ENCODE data around the gene PDZK1.
"Not testable (repeated sequence)": the region's sequence is repeated elsewhere in the genome, so short reads cannot be mapped to it uniquely, and the experiment has no call there.

Gene PDZK1

DNA sequence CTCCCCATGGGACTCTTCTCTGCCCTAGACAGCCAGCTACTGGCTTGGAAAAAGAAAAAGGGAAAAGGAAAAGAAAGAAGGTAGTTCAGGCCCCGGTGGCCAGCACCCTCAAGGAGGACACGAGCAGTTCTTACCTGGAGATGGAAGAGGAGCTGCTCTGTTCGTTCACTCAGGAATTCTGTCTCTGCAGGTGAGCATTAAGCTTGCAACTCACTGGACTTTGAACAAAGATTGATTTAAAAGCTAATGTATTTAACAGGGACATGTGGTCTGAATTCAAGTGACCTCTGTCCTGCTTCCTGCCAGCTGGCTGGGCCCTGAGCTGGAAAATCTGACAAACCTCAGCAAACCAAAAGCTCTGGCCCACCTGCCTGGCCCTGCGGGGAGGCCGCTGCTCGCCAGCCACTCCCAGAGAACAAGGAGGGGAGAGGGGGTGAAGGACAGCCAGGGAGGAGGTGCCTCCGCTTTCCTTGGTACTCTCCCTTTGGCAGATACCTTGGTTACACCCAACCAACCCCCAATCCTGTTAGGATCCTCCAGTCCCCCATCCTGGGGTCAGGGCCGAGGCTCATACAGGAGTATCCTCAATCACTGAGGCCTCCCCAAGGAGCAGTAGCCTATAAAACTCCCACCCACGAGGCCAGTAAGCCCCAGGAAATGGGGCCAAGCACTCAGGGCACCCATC lies at the start of gene PDZK1:
Gene PDZK1, minus strand, starts transcription at position 186 of the 685 bp plus-strand sequence. CDS start 19,347 bp downstream, outside the sequence.
- no peak for DNase-seq

DNA sequence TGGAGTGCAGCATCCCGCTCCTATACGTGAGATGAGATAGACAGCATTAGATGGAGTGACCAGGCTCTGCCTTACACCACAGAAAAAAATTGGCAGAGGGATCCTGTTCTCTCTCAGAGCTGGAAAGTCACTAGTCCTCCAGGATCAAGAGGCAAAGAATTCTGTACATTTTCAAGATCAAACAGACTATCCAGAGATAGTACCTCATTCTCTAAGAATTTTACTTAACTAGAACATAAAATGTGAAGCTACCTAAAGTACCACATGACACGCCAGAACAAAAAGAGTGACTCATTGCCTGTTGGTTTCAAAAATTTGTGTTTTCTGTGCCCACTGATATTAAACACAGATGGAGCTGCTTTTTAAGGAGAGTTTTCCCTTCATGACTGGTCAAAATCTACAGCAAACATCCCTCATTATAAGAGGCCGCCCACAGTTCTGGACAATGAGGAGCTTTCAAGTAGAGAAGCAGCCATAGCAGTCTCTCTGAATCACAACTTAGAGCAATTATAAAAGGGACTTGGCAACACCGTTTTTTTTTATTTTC lies 44.4 kb upstream of the PDZK1 start:
- DNase-seq: no peak

DNA sequence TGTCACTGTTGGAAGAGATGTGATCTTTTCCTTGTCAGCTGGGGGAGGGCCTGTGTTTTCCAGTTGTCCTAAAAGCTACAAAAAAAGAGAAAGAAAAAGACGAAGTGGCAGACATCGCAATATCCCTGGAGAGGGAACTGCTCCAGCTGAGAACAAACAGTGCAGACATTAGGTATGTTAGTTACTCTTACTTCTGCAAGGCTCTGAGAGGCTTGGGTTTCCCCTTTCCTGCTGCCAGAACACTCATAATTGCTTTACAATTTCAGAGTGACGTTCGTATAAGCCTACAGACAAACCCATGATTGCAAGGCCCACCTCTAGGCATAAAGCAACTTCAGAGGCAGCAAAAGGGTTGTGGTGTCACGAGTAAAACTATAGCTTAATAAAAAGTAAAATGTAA lies 43.3 kb upstream of the PDZK1 start:
- DNase-seq: no peak

DNA sequence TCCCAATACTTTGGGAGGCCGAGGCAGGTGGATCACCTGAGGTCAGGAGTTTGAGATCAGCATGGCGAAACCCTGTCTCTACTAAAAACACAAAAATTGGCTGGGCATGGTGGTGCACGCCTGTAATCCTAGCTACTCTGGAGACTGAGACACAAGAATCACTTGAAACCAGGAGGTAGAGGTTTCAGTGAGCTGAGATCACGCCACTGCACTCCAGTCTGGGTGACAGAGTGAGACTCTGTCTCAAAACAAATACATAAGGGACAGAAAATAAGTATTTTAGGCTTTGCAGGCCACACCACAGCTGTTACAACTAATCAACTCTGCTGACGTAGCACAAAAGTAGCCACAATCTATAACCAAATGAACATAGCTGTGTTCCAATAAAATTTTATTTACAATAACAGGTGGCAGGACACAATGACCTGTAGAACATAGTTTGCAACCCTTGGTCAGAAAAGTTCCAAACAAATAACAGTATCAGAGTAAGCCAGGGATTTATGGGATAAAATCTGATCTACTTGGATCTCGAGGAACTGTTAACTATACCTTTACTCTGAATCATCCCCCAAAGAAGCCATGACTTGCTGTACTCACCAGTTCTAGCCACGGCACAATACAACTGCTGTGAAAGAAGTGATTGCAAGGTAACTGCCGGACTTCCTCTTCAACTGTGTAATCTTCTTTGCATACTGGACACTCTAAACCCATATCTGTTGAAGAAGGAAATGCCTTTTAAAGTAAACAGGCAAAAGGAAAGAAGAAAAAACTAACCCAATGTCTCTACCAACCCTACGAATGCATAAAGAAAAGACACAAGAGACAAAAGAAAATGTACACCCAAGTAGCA lies 40.5 kb upstream of the PDZK1 start:
- DNase-seq: no peak

GRCh38 chr1:145740269-145740668 lies 33.1 kb upstream of the PDZK1 start:
- DNase-seq: no peak

DNA sequence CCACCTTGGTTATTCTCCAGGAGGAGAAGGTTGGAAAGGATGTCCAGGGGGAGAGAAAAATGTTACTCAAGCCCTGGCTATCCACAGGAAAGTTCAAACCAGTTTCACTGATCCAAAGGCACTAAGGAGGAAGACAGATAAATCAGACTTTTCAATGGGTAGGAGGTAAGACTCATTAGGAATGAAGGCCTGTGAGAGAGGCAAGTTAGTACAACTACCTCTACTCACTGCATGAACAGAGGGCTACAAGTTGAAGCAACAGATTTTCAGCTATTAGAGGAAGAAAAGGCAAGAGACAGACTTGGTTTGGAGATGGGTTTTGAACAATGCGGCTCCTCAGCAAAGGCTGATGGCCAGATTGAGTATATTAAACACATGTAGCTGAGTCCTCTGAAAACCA lies 29.0 kb upstream of the PDZK1 start:
- DNase-seq: no peak

GRCh38 chr1:145730900-145731299 lies 23.7 kb upstream of the PDZK1 start:
- no peak for DNase-seq

GRCh38 chr1:145730467-145730866 lies 23.3 kb upstream of the PDZK1 start:
- no peak for DNase-seq

- no peak for DNase-seq
These were observed 22.7 kb upstream of the PDZK1 start for GRCh38 chr1:145729666-145730436.

DNA sequence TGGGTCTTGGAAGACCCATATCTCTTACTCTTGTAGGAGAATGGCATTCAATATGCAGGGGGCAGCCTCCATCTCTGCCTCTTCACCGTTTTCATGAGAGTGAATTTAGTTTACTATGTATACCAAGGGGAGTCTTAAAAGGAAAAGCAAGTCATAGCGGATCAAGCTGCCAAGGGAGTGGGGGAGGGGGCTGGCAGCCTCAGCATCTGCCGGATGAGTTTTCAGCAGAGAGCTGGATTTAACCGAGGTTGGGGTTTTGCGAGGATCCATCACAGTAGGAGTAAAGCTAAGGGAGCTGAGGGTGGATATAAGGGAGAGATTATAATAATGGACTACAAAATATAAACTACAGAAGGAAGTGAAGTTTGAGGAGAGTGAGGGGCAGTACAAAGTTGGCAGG lies 22.0 kb upstream of the PDZK1 start:
- peak; percentile 76 for DNase-seq

DNA sequence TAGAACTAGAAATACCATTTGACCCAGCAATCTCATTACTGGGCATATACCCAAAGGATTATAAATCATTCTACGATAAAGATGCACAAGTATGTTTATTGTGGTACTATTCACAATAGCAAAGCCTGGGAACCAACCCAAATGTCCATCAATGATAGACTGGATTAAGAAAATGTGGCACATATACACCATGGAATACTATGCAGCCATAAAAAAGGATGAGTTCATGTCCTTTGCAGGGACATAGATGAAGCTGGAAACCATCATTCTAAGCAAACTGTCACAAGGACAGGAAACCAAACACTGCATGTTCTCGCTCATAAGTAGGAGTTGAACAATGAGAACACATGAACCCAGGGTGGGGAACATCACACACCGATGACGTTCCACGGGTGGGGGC lies 19.0 kb upstream of the PDZK1 start:
- not testable (repeated sequence) for DNase-seq

DNA sequence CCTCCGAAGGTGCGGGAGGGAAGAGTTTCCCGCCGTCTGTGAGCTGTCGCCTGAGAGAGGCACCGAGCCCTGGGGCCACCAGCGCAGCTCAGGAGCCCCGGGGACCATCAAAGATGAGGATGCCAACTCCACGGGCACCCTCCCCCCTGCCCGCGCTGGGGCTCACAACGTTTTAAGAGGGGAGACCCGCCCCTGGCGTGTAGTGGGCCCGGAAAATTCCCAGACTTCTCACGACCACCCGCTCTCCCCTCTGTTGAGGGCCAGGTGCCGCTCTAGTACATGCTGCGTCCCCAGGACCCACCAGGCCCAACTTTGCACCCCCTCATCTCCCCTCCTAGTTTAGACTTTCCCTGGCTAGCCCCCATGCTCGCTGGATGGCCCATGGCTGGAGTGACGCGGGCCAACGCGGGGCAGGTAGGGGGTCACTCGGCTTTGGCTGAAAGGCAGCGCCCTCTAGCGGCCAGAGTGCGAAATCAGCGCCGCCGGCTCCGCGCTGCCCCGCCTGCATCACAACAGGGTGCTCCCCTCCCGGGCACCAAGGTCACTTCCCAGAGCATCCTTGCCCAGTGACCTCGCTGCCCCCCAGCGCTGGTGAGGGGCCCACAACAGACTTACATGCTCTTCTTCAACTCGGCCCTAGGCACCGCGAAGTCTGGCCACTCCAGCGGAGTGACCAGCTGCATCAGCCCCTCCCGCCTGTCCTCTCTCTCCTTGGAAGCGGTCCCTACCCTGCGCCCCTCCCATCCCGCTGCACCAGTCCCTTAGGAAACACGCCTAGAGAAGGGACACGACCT lies 13.9 kb upstream of the PDZK1 start:
- DNase-seq: peak; percentile 76

GRCh38 chr1:145720556-145720877 lies 13.3 kb upstream of the PDZK1 start:
- no peak for DNase-seq

- DNase-seq: no peak
These were observed 12.3 kb upstream of the PDZK1 start, which contains the start of gene CD160 for GRCh38 chr1:145719230-145720079. CD160 (plus strand) TSS chr1:145719499; CDS start chr1:145728328, 8,829 bp downstream.

- not testable (repeated sequence) for DNase-seq
These were observed 11.3 kb upstream of the PDZK1 start for GRCh38 chr1:145718465-145718864.

- DNase-seq: no peak
These were observed 10.7 kb upstream of the PDZK1 start for GRCh38 chr1:145717833-145718232.

DNA sequence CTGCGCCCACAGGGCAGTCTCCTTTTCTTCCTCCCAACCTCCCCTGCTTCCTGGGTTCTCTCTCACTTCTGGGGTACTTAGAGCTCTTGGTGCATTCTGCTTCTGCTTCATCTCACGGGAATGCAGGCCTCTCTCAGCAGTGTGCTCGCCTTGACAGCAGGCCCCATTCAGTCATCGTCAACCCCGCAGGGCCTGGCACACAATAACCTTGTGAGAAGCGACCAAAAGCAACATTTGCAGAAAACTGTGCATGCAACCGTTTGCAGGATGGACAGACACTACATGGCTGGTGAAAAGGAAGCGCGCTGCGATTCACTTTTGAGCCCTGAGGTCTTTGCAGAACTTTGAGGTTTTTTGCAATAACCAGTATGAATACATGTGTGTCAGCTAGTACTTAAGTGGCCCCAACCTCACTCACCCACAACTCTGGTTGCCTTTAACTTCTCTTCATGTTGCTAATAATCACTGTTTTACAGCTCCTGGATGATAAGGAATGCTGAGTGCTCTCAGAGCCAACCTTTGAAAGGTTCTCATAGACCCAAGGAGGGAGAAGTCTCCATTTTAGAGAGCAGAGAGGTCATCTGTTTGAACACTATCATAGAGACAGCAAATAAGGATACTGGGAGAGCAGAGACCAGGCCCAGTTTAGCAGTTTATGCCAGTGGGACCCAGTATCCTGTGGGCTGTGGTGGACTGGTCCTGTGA lies 9.6 kb upstream of the PDZK1 start:
- no peak for DNase-seq

DNA sequence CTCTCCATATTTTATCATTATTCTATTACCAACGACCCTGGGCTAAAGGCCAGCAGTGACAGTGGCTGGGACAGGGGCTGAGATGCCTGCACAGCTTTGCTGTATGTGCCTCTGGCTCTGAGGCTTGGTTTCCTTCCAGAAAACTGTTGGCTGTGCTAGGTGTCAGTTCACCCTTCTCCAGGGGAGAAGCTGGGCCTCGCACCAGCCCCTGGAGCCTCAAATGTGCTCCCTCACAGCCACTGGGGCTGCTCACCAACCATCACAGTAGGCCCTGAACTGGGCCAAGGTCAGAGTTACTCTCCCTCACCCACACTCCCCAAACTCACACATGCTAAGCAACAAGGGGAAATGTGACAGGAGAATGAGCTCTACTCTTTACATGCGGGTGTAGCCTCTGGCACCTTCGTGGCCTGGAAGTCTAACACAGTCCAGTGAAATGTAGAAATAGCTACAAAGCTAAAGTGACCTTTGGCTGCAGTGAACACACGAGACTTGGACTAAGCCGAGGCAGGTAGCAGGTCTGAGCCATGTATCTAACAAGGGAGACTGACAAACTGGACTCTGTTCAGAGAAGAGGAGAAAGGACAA lies 7.5 kb upstream of the PDZK1 start:
- no peak for DNase-seq

- no peak for DNase-seq
These were observed 4.1 kb upstream of the PDZK1 start for GRCh38 chr1:145711213-145711651.
